Kidney glomerular epithelial cell (primary cell): ENCODE measurements around the gene DHX40.
"Not testable (repeated sequence)": the region's sequence is repeated elsewhere in the genome, so short reads cannot be mapped to it uniquely, and the experiment has no call there.

Source experiments
- DNase-seq: peaks from one replicate; lab custom pipeline; 2025; lab: John Stamatoyannopoulos, UW

The DHX40 gene, protein sequence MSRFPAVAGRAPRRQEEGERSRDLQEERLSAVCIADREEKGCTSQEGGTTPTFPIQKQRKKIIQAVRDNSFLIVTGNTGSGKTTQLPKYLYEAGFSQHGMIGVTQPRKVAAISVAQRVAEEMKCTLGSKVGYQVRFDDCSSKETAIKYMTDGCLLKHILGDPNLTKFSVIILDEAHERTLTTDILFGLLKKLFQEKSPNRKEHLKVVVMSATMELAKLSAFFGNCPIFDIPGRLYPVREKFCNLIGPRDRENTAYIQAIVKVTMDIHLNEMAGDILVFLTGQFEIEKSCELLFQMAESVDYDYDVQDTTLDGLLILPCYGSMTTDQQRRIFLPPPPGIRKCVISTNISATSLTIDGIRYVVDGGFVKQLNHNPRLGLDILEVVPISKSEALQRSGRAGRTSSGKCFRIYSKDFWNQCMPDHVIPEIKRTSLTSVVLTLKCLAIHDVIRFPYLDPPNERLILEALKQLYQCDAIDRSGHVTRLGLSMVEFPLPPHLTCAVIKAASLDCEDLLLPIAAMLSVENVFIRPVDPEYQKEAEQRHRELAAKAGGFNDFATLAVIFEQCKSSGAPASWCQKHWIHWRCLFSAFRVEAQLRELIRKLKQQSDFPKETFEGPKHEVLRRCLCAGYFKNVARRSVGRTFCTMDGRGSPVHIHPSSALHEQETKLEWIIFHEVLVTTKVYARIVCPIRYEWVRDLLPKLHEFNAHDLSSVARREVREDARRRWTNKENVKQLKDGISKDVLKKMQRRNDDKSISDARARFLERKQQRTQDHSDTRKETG

DNA sequence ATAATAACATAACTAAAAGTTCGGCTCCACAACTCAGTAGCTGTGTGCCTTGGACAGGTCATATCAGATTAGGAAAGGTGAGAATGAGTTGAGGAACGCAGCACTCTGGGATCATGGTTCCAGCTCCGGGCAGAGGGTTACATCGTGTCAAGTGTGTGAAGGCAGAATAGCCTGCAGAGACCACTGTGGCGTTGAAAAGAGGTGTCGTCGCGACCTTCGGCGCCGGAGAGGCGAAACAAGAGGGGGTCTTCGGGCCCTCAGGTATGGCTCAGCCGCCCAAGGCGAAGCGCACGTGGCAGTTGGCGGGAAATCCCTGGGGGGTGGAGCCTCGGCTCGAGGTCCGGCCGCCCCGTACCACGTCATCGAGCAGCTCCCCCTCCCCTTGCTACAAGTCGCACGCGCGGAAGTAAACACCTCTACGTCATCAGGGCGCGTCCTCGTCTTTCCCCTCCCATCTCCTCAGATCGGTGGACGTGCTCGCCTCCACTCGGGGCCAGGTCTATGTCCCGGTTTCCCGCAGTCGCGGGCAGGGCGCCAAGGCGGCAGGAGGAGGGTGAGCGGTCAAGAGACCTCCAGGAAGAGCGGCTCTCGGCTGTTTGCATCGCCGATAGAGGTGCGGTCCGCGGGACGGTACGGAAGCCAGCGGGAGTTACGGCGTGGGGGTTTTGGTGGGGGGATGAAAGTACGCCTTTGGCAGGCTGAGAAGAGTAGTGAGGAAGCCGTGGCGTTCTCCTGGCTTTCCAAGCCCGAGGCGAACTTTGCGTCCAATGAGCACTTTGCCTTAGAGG is at the start of gene DHX40:
Gene DHX40, plus strand, starts transcription at position 440 of the 788 bp plus-strand sequence. Its CDS starts 62 bp downstream, at position 502.
- DNase-seq: peak; percentile 82

DNA sequence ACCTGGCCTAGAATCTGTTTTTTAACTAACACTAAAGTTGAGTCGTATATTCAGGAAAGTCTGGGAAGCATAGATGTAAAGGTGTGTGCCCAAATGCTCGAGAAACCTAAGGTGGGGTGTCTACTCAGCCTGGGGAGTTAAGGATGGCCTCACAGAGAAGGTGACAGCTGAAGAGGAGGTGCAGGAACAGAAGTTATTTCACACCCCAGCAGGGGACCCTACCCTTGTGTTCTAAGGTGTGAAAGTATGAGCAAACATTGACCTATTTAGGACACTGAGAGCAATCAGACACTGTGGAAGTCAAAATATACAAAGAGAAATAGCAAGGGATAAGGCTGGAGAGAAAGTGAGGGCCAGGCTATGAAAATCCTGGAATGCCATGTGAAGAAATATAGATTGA is 49.0 kb upstream of the DHX40 start:
- DNase-seq: no peak

DNA sequence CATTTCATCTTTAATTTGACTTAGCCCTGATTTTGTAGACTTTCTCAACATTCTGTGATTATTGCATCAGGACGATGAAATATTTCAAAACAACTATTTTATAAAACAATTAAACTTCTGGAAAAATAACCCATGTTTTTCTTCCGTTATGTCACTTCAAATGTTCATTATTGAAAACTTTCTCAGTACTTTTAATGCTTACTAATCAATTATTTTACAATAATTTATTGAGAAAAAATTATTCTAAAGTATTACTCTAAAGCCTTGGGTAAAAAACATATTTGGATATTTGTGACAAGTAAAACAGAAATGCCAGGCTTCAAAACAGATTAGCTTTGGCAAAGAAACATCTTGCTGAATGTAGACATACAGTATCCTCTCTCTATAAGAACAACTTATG is 46.3 kb upstream of the DHX40 start:
- no peak for DNase-seq

DNA sequence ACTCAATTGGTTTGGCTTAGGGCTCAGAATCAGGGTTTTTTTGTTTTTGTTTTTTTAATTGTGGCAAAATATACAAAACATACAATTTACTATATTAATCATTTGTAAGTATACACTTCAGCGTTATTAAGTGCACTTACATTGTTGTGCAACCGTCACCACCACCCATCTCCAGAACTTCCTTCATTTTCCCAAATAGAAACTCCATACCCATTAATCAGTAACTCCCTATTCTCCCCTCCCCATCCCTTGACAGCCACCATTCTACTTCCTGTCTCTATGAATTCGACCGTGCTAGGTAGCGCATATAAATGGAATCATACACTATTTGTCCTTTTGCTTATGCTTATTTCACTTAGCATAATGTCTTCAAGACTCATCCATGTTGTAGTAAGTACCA is 45.2 kb upstream of the DHX40 start:
- DNase-seq: no peak

DNA sequence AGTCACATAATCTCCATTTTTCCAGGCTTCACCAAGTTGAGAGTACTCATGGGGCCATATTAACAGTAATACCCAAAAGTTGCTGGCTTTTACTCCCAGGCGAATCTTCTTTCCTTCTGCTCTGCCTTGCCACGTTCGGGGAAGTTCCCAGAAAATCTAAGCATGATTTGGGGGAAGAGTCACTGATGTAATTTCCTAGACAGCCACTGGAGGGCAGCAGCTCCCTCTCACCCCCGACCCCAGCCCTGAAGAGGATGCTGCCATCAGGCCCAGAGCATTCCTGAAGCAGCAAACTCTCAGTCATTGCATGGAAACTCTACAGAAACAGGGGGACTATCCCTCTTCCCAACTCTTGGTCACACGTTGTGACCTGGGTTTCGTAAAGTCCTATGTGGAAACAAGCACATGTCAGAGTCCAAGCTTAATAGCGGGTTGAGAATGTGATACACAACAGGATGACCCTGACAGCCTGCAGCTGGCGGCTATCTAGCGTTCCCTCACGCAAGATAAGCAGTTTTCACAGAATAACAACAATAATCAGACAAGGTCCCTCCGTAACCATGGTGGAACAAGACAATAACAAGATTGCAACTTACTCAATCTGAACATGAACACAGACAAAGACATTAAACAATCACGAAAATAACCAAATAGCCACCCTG is 43.8 kb upstream of the DHX40 start:
- peak; percentile 16 for DNase-seq

DNA sequence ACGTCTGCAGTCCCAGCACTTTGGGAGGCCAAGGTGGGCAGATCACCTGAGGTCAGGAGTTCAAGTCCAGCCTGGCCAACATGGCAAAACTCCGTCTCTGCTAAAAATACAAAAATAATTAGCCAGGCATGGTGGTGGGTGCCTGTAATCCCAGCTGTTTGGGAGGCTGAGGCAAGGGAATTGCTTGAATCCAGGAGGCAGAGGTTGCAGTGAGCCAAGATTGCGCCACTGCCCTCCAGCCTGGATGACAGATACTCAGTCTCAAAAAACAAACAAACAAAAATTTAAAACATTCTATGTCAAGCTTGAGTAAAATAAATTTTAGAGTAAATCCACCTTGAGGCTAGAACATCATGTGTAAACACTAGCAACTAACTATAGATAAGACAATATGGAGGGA is 40.5 kb upstream of the DHX40 start:
- DNase-seq: not testable (repeated sequence)

DNA sequence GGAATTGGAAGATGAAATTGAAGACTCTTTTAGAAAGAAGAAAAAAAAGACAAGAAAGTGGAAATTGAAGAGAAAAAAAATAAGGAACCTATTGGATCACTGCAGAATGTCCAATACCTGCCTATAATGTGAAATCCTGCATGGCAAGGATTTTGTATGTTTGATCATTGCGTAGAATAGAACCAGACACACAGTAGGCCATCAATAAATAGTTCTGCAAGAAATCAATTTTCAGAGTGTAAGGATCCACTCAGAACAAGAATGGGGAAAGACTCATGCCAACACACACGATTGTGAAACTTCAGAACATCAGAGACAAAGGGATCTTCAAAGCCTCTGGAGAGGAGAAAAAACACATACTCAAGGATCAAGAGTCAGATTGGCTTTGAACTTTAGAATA is 39.7 kb upstream of the DHX40 start:
- DNase-seq: no peak

DNA sequence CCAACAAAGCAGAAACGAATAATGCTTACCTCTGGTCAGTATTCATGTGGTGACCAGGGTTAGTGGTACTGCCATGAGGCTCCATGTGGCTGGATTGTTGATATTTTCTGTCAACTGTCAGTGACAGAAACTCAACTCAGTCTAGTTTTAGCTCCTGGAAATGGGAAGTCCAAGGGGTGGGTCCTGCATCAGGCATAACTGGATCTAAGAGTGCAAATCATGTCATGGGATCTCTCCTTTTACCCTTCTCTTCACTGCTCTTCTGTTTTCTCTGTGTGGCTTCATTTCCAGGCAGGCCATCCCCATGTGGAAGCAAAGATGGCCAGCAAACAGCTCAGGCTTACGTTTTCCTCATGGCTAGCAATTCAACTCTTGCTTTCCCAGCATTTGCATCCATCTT is 39.0 kb upstream of the DHX40 start:
- no peak for DNase-seq

DNA sequence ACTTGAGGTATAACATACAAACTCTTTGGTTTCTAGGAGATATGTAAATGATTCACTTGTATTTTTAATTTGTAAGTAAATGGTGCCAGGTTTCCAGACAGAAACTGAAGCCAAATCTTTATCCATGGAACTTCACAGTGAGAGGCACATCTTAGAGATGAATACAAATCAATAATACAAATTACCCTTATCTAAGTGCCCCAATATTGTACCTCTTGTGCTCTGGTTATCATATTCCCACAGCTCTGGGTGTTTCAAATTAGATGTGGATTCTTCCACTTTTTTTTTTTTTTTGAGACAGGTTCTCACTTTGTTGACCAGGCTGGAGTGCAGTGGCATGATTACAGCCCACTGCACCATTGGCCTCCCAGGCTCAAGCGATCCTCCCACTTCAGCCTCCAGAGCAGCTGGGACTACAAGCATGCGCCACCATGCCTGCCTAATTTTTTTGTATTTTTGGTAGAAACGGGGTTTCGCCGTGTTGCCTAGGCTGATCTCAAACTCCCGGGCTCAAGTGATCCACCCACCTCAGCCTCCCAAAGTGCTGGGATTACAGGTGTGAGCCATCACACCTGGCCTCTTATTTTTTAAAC is 38.0 kb upstream of the DHX40 start:
- DNase-seq: no peak

DNA sequence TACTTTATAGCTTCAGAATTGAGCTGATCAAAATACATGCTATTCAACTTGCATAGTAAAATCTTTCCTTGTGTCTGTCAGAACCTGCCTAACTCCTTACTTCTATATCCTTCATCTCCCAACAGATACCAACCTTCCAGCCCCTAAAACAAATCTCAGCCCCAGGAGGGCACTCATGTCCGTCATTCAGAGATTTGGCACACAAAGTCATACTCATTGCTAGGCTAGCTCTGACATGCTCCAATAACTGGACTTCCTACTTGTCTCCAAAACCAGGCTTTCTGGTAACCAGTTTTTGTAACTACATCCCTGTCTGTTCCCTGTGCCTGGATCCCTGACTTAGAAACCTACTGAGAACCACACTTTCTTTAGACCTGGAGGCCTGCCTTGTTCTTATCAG is 37.5 kb upstream of the DHX40 start:
- DNase-seq: no peak

DNA sequence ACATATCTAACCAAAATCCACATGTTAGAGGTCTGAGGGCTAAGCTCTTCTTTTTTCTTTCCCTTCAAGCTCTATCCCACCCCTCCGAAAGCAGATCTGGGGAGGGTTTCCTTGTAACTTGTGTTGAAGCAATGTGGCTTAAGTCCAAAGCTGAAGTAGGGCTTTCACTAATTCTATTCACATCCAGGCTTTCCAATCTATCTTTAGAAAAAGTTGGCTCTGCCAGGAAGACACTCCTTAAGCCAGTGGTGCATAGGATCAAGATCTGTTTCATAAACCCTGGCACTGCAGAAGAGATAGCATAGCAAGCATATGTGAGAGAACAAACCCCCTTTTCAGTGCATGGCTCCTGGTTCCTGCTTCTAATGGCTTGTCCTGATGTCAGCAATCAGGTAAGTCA is 34.9 kb upstream of the DHX40 start:
- no peak for DNase-seq

DNA sequence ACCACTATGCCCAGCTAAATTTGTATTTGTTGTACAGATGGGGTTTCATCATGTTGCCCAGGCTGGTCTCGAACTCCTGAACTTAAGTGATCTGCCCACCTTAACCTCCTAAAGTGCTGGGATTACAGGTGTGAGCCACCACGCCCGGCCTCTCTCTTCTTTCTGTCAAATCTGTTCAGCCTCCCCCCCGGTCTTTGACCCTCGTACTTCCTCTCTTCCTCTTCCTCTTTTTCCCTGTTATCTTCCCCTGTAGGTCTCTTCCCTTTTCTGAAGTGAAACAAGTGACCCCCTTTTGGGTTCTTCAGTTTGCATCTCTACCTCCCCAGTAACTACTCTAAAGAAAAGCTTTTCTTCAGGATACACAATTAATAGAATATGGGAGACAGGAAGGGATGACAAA is 31.7 kb upstream of the DHX40 start:
- DNase-seq: no peak

DNA sequence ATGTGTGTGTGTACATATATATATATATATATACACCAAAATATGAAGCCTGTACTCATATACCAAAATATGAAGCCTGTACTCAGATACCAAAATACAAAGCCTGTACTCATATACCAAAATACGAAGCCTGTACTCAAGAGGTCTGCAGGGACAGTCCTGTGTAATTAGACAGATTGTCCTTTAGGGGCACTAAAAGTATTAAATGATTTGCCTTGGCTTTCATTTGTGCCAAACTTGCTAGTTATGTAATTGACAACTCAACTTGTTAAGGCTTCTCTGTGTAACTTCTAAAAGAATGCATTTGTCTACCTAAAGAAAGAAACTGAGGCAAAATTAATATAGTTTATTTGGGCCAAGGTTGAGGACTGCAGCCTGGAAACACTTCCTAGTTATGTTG is 30.8 kb upstream of the DHX40 start:
- DNase-seq: no peak

DNA sequence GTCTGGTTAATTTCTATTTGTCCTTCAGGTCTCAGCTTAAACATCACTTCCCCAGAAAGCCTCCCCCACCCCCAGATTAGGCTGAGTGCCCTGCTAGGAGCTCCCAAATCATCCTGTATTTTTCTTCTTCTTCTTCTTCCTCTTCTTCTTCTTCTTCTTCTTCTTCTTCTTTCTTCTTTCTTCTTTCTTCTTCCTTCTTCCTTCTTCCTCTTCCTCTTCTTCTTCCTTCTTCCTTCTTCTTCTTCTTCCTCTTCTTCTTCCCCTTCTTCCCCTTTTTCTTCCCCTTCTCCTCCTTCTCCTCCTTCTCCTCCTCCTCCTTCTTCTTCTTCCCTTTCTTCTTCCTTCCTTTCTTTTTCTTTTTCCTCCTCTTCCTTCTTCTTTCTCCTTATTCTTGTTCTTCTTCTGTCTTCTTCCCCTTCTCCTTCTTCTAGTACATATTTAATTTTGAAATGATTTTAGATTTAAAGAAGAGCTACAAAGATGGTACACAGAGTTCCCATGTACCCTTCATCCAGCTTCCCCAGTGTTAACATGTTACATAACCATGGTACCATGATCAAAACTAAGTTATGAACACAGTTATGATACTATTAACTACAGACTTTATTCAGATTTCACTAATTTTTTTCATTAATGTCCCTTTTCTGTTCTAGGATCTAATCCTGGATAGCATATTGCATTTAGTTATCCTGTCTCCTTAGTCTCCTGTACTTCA is 27.1 kb upstream of the DHX40 start:
- DNase-seq: no peak

DNA sequence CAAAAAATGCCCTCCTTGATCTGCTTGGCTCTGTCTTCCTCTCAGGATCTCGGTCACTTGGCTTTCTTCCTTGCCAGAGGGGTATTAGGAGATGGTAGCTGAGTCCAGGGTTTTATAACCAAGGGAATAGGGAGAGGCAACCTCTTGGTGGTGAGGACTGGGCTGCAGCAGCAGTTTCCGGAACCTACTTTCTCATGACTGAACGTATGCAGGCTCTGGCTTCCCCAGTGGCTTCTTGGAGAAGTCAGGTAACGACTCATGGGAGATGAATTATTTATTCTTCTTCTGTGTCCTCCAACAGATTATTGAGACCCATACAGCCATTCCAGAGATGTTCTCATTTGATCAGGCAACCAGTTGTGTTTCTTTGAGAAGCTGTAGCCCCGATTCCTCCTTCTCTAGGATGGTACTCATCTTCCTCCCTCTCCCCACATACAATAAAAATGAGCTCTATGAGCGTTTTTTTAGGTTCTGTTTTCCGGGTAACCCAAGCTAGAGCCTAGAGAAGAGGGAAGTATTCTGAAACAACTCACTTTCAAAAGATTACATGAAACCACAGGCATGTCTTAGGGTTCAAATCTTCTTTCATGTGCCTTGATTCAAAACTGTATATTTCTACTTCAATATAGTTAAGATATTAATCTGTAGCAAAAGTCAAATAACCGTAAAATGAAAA is 22.3 kb upstream of the DHX40 start:
- DNase-seq: no peak

DNA sequence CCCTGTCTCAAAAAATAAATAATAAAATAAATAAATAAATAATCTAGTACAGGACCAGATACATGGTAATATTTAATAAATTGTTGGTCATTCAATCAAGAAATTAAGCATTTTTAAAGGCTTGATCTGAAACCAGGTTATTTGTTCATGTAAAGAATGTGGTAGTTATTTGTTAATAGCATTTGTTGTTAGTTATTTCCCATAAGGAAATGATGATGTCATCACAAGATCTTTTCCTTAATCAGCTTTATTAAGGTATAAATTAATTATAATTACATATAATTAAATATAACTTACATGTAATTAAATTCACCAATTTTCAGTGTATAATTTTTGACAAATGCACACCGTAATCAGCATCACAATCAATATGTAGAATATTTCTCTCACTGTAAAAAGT is 19.5 kb upstream of the DHX40 start:
- DNase-seq: no peak

DNA sequence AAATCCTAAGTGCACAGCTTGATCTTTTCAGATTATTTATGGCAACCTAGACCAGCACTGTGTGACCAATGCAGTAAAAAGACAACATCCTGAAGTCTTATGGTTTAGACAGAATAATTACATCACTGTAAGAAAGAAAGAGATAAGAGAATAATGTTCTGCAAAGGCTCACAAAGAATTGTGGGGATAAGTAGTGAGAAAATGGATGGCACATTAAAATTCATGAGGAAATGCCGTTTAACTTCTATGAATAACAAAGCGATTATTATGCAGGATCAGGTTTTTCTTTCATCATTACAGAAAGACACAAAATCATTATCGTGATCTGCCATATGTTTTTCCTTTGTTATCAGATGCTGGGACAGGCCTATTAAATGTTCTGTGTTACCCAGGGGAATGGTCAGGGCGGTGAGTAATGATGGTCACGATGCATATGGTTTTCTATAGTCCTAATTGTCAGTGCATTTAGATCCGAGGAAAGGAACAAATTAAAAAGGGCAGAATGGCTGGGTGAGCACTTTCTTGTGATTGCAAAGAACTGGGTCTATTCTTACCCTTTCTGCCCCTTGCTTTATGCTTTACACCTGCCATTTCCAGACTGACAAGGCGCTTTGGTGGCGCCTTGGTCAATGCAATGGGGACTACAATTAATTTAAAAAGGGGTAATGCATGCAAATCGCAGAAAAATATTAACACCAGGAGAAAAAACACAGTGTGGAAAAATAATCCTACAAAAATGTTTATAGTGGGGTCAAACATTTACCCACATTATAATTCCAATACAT is 18.1 kb upstream of the DHX40 start:
- DNase-seq: no peak

DNA sequence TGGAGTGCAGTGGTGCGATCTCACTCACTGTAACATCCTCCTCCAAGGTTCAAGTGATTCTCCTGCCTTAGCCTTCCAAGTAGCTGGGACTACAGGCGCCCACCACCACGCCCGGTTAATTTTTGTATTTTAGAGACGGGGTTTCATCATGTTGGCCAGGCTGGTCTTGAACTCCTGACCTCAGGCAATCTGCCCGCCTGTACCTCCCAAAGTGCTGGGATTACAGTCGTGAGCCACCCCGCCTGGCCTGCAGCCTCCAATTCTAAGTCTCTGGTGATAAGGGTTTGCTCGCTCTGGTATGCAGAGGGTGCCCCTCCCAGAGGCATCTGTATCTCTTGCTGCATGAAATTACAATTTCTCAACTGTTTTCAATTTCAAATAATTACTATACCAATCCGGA is 16.4 kb upstream of the DHX40 start:
- not testable (repeated sequence) for DNase-seq

DNA sequence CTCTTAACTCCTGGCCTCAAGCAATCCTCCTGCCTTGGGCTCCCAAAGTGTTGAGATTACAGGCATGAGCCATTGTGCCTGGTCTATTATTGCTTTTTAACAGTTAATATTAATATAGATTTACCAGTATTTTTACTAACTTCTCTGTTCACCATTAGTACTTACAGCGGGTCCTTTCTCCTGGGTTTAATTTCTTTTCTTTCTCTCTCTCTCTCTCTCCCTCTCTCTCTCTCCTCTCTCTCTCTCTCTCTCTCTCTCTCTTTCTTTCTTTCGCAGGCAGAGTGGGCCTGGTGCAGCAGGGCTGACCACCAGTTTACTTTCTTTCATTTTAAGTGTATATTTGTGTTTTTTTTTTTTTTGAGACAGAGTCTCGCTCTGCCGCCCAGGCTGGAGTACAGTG is 14.7 kb upstream of the DHX40 start:
- DNase-seq: no peak

DNA sequence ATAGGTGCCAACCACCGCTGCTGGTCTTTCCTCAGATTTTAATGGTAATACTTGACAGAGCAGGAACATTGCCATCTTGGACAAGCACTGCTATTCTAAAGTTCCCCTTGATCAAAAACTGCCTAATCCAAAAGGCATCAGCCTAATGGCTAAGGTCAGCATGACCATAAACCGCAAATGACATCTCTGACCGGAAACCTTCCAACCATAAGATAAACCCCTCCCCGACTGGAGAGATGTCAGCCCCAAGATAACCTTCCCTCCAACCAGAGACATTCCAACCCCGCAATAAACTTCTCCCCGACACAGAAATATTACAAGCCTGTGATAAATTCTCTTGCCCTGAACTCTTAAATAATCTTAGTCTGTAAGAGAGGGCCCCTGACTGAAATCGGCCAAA is 7.4 kb upstream of the DHX40 start:
- DNase-seq: no peak
